ENCODE data around the gene KLHL36.
A peak's percentile ranks its signal among the peaks of the same experiment; 100 is the strongest.

Gene KLHL36

DNA sequence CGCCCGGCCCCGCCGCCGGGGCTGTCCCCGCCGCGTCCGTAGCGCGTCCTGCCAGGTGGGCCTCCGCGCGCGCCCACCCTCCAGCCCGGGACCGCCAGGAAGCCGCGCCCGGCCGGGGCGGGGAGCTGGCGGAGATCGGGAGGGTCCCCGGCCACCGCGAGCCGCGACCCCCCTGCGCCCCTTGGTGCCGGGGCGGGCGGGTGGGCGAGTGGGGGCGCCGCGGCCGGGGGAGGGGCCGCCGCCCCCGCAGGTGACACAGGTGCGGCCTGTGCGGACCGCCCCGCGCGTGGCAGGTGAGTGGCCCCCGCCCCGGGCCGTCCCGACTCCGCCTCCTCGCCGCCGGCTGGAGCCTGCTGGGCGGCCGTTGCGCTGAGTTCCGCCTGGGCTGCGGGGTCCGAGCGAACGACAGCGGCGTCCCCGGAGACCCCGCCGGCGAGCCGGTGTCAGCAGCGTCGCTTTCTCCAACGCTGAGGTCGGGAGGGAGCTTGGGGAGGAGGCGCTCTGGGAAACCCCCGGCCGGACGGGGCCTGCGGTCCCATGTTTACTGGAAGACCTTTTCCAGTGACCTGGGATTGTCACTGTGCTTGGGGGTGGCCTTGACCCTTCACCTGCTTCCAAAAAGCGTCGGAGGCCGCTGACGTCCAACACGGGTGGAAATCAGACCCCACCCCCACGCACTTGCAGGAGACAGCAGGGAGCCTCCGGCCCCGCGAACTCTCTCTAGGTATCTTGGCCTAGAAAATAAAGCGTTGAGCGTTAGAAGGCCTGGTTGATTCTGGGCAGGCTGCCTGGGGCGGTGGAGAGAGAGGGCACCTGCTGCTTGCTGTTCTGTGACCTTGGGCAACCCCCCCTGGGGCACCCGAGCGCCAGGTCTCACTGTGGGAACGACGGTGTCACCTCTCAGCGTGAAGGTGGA is 542 bp downstream of the KLHL36 start:
- DNase-seq (ENCODE audit: low spot score) = peak; percentile 45

GRCh38 chr16:84649511-84649861 is 1.2 kb downstream of the KLHL36 start:
- DNase-seq (ENCODE audit: low spot score) = no peak

- peak; percentile 96 for DNase-seq (ENCODE audit: low spot score)
Observed at GRCh38 chr16:84650062-84650991, 2.0 kb downstream of the KLHL36 start.

DNA sequence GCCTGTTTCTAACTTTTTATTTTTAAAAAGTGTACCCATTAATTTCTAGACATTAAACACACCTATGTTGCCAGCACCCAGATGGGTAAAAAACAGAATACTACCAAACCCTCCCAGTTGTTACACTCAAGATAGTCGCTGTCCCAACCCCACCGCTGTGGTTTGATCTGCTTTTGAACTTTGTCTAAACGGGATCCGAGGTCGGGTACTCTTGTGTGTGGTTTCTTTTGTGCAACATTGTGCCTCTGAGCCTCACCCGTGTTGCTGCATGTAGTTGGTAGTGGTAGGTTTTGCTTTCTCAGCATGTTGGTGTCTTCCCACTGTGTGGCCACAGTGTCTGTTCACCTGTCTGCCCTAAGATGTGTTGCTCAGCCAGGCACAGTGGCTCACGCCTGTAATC is 4.3 kb downstream of the KLHL36 start:
- DNase-seq (ENCODE audit: low spot score) = no peak

GRCh38 chr16:84654238-84654637 is 5.9 kb downstream of the KLHL36 start:
- no peak for DNase-seq (ENCODE audit: low spot score)

GRCh38 chr16:84654998-84655397 is 6.7 kb downstream of the KLHL36 start:
- no peak for DNase-seq (ENCODE audit: low spot score)

DNA sequence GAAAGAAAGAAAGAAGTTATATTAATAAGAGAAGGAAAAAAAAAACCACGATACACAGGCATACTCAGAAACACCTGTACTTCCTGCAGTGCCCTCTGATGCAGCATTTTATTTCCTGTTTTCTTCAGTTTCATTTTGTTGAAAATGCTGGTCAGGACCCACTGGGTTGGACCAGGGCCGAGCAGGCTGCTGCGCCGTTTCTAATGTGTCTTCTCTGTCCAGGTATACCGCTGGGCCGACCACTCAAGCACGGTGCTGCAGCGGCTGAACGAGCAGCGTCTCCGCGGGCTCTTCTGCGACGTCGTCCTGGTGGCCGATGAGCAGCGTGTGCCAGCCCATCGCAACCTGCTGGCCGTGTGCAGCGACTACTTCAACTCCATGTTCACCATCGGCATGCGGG is 8.3 kb downstream of the KLHL36 start:
- DNase-seq (ENCODE audit: low spot score) = no peak

DNA sequence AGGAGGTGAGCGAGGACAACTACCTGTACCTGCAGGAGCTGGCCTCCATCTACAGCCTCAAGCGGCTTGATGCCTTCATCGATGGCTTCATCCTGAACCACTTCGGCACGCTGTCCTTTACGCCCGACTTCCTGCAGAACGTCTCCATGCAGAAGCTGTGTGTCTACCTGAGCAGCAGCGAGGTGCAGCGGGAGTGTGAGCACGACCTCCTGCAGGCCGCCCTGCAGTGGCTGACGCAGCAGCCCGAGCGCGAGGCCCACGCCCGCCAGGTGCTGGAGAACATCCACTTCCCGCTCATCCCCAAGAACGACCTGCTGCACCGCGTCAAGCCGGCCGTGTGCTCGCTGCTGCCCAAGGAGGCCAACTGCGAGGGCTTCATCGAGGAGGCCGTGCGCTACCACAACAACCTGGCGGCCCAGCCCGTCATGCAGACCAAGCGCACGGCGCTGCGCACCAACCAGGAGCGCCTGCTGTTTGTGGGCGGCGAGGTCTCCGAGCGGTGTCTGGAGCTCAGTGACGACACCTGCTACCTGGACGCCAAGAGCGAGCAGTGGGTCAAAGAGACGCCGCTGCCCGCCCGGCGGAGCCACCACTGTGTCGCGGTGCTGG is 9.0 kb downstream of the KLHL36 start:
- no peak for DNase-seq (ENCODE audit: low spot score)

DNA sequence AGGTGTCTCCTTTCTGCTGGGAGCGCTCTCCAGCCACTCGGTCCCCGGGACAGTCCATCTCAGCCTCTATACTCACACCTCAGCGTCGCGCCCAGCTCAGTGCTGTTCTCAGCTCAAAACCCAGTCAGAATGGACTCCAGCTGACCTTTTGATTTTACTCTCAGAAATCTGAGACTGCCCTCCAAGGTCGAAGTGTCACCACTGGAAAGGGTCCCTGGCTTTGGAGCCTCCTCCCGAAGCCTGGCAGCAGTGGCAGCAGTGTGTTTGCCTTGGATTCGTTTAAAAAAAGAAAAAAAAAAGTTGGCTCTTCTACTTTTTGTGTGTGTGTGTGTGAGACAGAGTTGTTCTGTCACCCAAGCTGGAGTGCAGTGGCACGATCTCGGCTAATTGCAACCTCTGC is 10.4 kb downstream of the KLHL36 start:
- no peak for DNase-seq (ENCODE audit: low spot score)

DNA sequence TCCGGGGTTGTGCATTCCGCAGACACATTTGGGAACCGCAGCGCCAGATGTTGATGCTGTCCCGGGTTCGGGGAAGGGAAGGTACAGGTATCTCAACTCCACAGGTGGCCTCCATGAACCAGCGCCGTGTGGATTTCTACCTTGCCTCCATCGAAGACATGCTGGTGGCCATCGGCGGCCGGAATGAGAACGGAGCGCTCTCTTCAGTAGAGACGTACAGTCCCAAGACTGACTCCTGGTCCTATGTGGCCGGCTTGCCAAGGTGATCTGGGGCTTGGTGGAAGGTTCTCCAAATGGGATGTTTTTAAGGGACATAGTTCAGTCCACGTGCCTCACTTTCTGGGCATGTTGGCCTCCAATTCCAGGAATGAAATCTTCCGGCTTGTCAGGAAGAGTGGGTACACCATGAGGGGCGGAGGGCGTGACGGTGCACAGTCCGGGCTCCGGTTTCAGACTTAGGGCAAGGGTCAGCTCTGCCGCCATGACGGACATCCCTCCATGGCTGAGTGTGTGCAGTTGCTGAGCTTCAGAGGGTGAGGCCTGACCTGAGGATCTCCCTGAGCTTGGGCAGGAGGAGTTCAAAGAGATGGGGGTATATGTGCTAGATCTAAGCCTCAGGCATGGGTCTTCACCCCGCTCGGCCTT is 11.5 kb downstream of the KLHL36 start:
- DNase-seq (ENCODE audit: low spot score) = no peak

GRCh38 chr16:84660973-84661372 is 12.7 kb downstream of the KLHL36 start:
- no peak for DNase-seq (ENCODE audit: low spot score)

DNA sequence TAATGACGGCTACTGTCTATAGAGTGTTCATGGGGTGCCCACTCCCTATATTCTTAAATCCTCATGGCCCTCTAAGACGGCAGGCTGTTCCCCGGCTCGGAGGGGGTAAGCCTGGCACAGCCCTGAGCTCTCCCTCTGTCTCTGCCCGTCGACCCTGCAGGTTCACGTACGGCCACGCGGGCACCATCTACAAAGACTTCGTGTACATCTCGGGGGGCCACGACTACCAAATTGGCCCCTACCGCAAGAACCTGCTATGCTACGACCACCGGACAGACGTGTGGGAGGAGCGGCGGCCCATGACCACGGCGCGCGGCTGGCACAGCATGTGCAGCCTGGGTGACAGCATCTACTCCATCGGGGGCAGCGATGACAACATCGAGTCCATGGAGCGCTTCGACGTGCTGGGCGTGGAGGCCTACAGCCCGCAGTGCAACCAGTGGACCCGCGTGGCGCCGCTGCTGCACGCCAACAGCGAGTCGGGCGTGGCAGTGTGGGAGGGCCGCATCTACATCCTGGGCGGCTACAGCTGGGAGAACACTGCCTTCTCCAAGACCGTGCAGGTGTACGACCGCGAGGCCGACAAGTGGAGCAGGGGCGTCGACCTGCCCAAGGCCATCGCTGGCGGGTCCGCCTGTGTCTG is 13.2 kb downstream of the KLHL36 start:
- no peak for DNase-seq (ENCODE audit: low spot score)

DNA sequence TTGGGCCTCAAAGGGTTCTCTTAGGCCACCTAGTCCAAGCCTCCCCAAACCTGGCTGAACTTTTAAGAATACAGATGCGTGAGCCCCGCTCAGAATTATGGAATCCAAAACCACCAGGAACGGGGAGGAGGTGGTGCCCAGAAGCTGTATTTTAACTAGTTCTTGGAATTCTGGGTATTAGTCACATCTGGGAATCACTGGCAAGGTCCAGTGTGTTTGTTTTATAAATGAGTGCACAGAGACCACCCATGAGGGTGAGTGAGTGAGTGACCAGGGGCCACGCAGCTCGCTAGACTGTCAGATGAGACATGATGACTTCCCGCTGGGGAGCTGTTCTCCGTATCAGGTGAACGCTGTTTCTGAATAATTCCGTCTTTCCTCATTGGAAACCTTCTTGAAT is 14.2 kb downstream of the KLHL36 start:
- no peak for DNase-seq (ENCODE audit: low spot score)

GRCh38 chr16:84663433-84664101 is 15.3 kb downstream of the KLHL36 start:
- DNase-seq (ENCODE audit: low spot score) = no peak

DNA sequence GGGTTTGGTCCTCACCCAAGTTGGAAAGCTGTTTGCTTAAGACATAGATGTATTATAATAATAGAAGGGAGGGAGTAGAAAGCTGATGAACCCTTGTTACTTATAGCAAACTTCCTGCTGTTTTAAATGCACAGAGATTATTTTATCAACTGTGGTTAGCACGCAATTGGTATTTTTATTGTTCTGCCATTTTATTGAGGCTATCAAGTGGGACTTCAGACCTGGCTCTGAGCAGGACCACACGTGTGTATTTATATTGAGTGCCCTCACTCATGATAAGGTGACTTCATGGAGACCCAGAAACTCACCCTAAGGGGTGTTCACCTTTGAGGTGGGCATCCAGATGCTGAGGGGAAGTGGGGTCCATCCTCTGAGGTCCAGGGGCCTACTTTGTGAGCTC is 17.0 kb downstream of the KLHL36 start:
- DNase-seq (ENCODE audit: low spot score) = no peak

GRCh38 chr16:84665843-84666242 is 17.5 kb downstream of the KLHL36 start:
- no peak for DNase-seq (ENCODE audit: low spot score)

DNA sequence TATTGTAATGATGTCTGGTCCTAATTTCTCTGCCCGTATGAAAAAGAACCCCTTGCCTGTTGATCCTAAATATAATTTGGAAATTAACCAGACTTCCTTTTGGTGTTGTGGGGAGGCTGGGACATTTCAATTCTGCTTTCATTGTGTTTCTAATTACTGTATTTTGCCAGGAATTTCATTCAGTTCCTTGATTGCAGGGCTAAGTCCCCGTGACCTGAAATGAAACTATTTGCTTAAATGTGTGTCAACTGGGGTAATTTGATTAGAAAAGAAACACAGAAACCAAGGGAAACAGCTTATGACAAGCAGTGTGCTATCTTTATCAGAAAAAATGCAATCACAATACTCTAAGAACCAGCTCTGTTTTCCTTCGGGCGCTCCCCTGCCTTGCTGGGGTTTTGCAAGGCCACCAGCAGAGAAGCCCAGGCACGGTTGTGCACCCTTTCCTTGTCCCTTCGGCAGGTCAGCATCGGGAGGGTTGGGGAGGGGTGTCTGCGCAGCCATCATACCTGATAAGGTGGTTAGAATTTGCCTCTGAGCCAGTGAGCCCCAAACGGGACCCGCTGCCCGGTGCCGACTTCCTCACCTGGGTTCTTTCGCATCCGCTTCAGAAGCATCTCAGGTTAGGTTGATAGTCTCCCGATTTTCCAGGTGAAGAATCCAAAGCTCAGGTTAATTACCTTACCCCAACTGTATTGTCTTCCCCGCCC is 19.4 kb downstream of the KLHL36 start:
- no peak for DNase-seq (ENCODE audit: low spot score)

DNA sequence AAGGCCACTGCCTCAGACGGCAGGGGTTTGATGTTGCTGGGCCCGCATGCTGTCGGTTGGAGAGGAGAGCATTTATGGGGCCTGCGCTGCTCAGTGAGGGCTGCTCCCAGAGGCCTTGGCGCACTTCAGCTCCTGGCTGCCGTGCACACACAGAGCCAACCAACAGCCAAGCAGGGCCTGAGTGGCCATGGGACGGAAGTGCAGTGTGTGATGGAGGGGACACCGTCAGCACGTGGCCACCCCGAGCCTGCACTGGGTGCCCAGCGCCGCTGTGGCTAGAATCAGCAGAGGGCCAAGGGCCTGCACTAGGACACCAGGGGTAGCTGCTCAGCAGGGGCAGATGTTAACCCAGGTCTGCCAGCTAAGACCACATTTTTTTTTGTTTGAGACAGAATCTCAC is 21.8 kb downstream of the KLHL36 start:
- no peak for DNase-seq (ENCODE audit: low spot score)

GRCh38 chr16:84672276-84673202 is 24.2 kb downstream of the KLHL36 start:
- DNase-seq (ENCODE audit: low spot score) = peak; percentile 68
